Right atrium auricular region (tissue), 2 donors: ENCODE data around the gene FMNL1. TPM values are rescaled to one million over a fixed set of nuclear protein-coding genes. Genes with fewer than 3 reads are reported as not detected.

Source experiments
- DNase-seq: peaks from one replicate; pipeline ENCODE4 v3.0.0-alpha.2; 2019; ENCODE audit warnings: low spot score
- H3K27ac ChIP-seq, 2 donors: fragments of 200-600 bp; sonication (generic); 1 replicate in 1 of 2; 2 replicates in 1 of 2; pipeline ENCODE4 v1.5.1; 2016 to 2019
- H3K27me3 ChIP-seq, 2 donors: fragments of 200-600 bp; sonication (generic); one replicate each; pipeline versions ENCODE4 v1.5.1 to v1.6.0; 2017 to 2019
- H3K36me3 ChIP-seq: fragments of 200-600 bp; sonication (generic); one replicate; pipeline ENCODE4 v1.5.1; 2016
- H3K4me1 ChIP-seq, 2 donors: fragments of 200-600 bp; sonication (generic); one replicate each; pipeline versions ENCODE4 v1.5.1 to v1.6.0; 2017 to 2019
- H3K4me3 ChIP-seq, 2 donors: fragments of 200-600 bp; sonication (generic); 1 replicate in 1 of 2; 2 replicates in 1 of 2; pipeline ENCODE4 v1.5.1; 2017 to 2019; ENCODE audit warnings: mild to moderate bottlenecking in 1 of 2, moderate library complexity in 1 of 2
- H3K9me3 ChIP-seq, 2 donors: fragments of 200-600 bp; sonication (generic); one replicate each; pipeline ENCODE4 v1.5.1; 2019
- CTCF ChIP-seq, 2 donors: fragments of 200-600 bp; sonication (generic); IDR thresholded peaks; one replicate each; pipeline ENCODE4 v1.5.1; 2019; ENCODE audit warnings: antibody characterized with exemption in 2 of 2
- total RNA-seq, 2 donors: library from RNA; depleted of rRNA; stranded (reverse); fragments of >200 nt; gene quantifications; one replicate each; pipeline ENCODE4 v1.1.0, GENCODE V29; 2016

FMNL1 gene
- total RNA-seq, 2 donors from 2014 or later, result 7.6 to 13.6 TPM

GRCh38 chr17:45177563-45177962 is 44.1 kb upstream of the FMNL1 start:
- Histone ChIP-seq H3K36me3 (no peaks in the 10 kb centered on the region), H3K27ac (no peak overlapping the region)
- no peak for TF ChIP-seq CTCF (IDR thresholded peaks at IDR 0.05)

GRCh38 chr17:45184144-45184543 is 37.5 kb upstream of the FMNL1 start:
- Histone ChIP-seq H3K27me3 (no peaks in the 10 kb centered on the region), H3K36me3 (no peaks in the 10 kb centered on the region), H3K9me3 (no peaks in the 10 kb centered on the region), H3K27ac (no peak overlapping the region), H3K4me1 (no peaks in the 10 kb centered on the region), H3K4me3 (no peak overlapping the region)
- no peak for DNase-seq
- TF ChIP-seq CTCF (IDR thresholded peaks at IDR 0.05), result no peak

More at GRCh38 chr17:45177563-45177962, 44.1 kb upstream of the FMNL1 start:
- Histone ChIP-seq H3K27me3 (no peaks in the 10 kb centered on the region), H3K4me1 (peaks cover 0 to 10% of the 10 kb centered on the region in 2 donors), H3K4me3 (no peak overlapping the region), H3K9me3 (no peaks in the 10 kb centered on the region)
- no peak for DNase-seq

- Histone ChIP-seq H3K27ac (no peak overlapping the region), H3K27me3 (no peaks in the 10 kb centered on the region), H3K4me3 (no peak overlapping the region), H3K4me1 (no peaks in the 10 kb centered on the region), H3K9me3 (no peaks in the 10 kb centered on the region), H3K36me3 (no peaks in the 10 kb centered on the region)
- no peak for TF ChIP-seq CTCF (IDR thresholded peaks at IDR 0.05)
- no peak for DNase-seq
These were observed 34.8 kb upstream of the FMNL1 start for GRCh38 chr17:45186801-45187354.

GRCh38 chr17:45189009-45189408 is 32.7 kb upstream of the FMNL1 start:
- H3K9me3 ChIP-seq, result no peaks in the 10 kb centered on the region
- no peak overlapping the region for H3K27ac ChIP-seq
- H3K4me1 ChIP-seq, result no peaks in the 10 kb centered on the region
- no peak overlapping the region for H3K4me3 ChIP-seq
- no peaks in the 10 kb centered on the region for H3K27me3 ChIP-seq
- no peaks in the 10 kb centered on the region for H3K36me3 ChIP-seq
- TF ChIP-seq CTCF (IDR thresholded peaks at IDR 0.05), result no peak
- no peak for DNase-seq

- Histone ChIP-seq H3K27me3 (no peaks in the 10 kb centered on the region), H3K4me1 (no peaks in the 10 kb centered on the region), H3K9me3 (no peaks in the 10 kb centered on the region), H3K27ac (no peak overlapping the region), H3K36me3 (no peaks in the 10 kb centered on the region), H3K4me3 (no peak overlapping the region)
- DNase-seq, result no peak
- TF ChIP-seq CTCF (IDR thresholded peaks at IDR 0.05), result no peak
These were observed 31.0 kb upstream of the FMNL1 start for GRCh38 chr17:45190503-45191255.
